ENCODE results near the gene PRELP.

Gene PRELP

GRCh38 chr1:203518541-203518940 is 42.9 kb downstream of the PRELP start:
- H3K9me3 ChIP-seq (ENCODE audit: insufficient read depth, low read length), result no peaks in the 10 kb centered on the region
- H3K27ac ChIP-seq (ENCODE audit: low read length), result no peak overlapping the region
- no peak overlapping the region for H3K4me3 ChIP-seq (ENCODE audit: low read length)
- H3K27me3 ChIP-seq (ENCODE audit: low read depth, low read length), result no peaks in the 10 kb centered on the region
- H3K36me3 ChIP-seq (replicated peaks; ENCODE audit: low read depth, low read length), result no peaks in the 10 kb centered on the region
- TF ChIP-seq CTCF (IDR thresholded peaks at IDR 0.05; ENCODE audit: low read depth, low read length) (no peak), EZH2phosphoT487 (IDR thresholded peaks at IDR 0.05; ENCODE audit: low read depth) (no peak)
- H2AFZ ChIP-seq (ENCODE audit: low read depth, low read length), result no peak overlapping the region
- no peaks in the 10 kb centered on the region for H4K20me1 ChIP-seq (ENCODE audit: insufficient read depth, low read length)
- no peaks in the 10 kb centered on the region for H3K79me2 ChIP-seq (ENCODE audit: low read length)
- no peak overlapping the region for H3K4me2 ChIP-seq (ENCODE audit: low read length)
- H3K4me1 ChIP-seq (ENCODE audit: low read length), result peaks cover 4% of the 10 kb centered on the region
- no peak overlapping the region for H3K9ac ChIP-seq (ENCODE audit: low read length)

GRCh38 chr1:203519053-203519840 is 43.6 kb downstream of the PRELP start:
- Histone ChIP-seq H3K27me3 (ENCODE audit: low read depth, low read length) (no peaks in the 10 kb centered on the region), H3K9ac (ENCODE audit: low read length) (no peak overlapping the region)

GRCh38 chr1:203519896-203520295 is 44.3 kb downstream of the PRELP start:
- no peaks in the 10 kb centered on the region for H3K79me2 ChIP-seq (ENCODE audit: low read length)
- H3K27ac ChIP-seq (ENCODE audit: low read length), result no peak overlapping the region
- H4K20me1 ChIP-seq (ENCODE audit: insufficient read depth, low read length), result no peaks in the 10 kb centered on the region
- no peak for TF ChIP-seq CTCF (IDR thresholded peaks at IDR 0.05; ENCODE audit: low read depth, low read length)
- TF ChIP-seq EZH2phosphoT487 (IDR thresholded peaks at IDR 0.05; ENCODE audit: low read depth), result no peak
- no peaks in the 10 kb centered on the region for H3K27me3 ChIP-seq (ENCODE audit: low read depth, low read length)
- no peak overlapping the region for H3K4me3 ChIP-seq (ENCODE audit: low read length)
- H3K36me3 ChIP-seq (replicated peaks; ENCODE audit: low read depth, low read length), result no peaks in the 10 kb centered on the region
- no peak overlapping the region for H3K9ac ChIP-seq (ENCODE audit: low read length)
- no peaks in the 10 kb centered on the region for H3K4me1 ChIP-seq (ENCODE audit: low read length)
- H2AFZ ChIP-seq (ENCODE audit: low read depth, low read length), result no peak overlapping the region
- no peak overlapping the region for H3K4me2 ChIP-seq (ENCODE audit: low read length)
- H3K9me3 ChIP-seq (ENCODE audit: insufficient read depth, low read length), result no peaks in the 10 kb centered on the region

More at GRCh38 chr1:203519053-203519840, 43.6 kb downstream of the PRELP start:
- no peak overlapping the region for H2AFZ ChIP-seq (ENCODE audit: low read depth, low read length)
- H3K4me1 ChIP-seq (ENCODE audit: low read length), result no peaks in the 10 kb centered on the region
- no peaks in the 10 kb centered on the region for H4K20me1 ChIP-seq (ENCODE audit: insufficient read depth, low read length)
- TF ChIP-seq EZH2phosphoT487 (IDR thresholded peaks at IDR 0.05; ENCODE audit: low read depth) (no peak), CTCF (IDR thresholded peaks at IDR 0.05; ENCODE audit: low read depth, low read length) (no peak)
- H3K36me3 ChIP-seq (replicated peaks; ENCODE audit: low read depth, low read length), result no peaks in the 10 kb centered on the region
- no peak overlapping the region for H3K4me2 ChIP-seq (ENCODE audit: low read length)
- H3K27ac ChIP-seq (ENCODE audit: low read length), result no peak overlapping the region
- no peaks in the 10 kb centered on the region for H3K9me3 ChIP-seq (ENCODE audit: insufficient read depth, low read length)
- no peaks in the 10 kb centered on the region for H3K79me2 ChIP-seq (ENCODE audit: low read length)
- no peak overlapping the region for H3K4me3 ChIP-seq (ENCODE audit: low read length)

GRCh38 chr1:203520315-203520714 is 44.7 kb downstream of the PRELP start:
- H3K9ac ChIP-seq (ENCODE audit: low read length), result no peak overlapping the region
- no peaks in the 10 kb centered on the region for H3K27me3 ChIP-seq (ENCODE audit: low read depth, low read length)
- no peaks in the 10 kb centered on the region for H3K4me1 ChIP-seq (ENCODE audit: low read length)
- no peak overlapping the region for H3K4me3 ChIP-seq (ENCODE audit: low read length)
- no peaks in the 10 kb centered on the region for H3K79me2 ChIP-seq (ENCODE audit: low read length)
- TF ChIP-seq CTCF (IDR thresholded peaks at IDR 0.05; ENCODE audit: low read depth, low read length), result no peak
- TF ChIP-seq EZH2phosphoT487 (IDR thresholded peaks at IDR 0.05; ENCODE audit: low read depth), result no peak
- H4K20me1 ChIP-seq (ENCODE audit: insufficient read depth, low read length), result no peaks in the 10 kb centered on the region
- no peaks in the 10 kb centered on the region for H3K36me3 ChIP-seq (replicated peaks; ENCODE audit: low read depth, low read length)
- H3K4me2 ChIP-seq (ENCODE audit: low read length), result no peak overlapping the region
- H3K9me3 ChIP-seq (ENCODE audit: insufficient read depth, low read length), result no peaks in the 10 kb centered on the region
- H3K27ac ChIP-seq (ENCODE audit: low read length), result no peak overlapping the region
- H2AFZ ChIP-seq (ENCODE audit: low read depth, low read length), result no peak overlapping the region

Measured in OCI-LY3 (cell line).